HCT116 (cell line): ENCODE measurements around the gene MAX.

Experiments used
- ATF3 ChIP-seq: IDR thresholded peaks from 2 replicates; pipeline ENCODE4 v1.6.1; 2012
- CEBPB ChIP-seq: IDR thresholded peaks from 2 replicates; pipeline ENCODE4 v1.6.1; 2012; ENCODE audit warnings: low read depth
- CTCF ChIP-seq, 3 experiments: fragments of 200-600 bp in 1 of 3; sonication (generic) in 1 of 3; IDR thresholded peaks in 2 of 3; conservative IDR thresholded peaks in 1 of 3; 2 replicates each; pipeline ENCODE4 v1.5.1; 2012 to 2017; ENCODE audit warnings: low read depth in 2 of 3, low read length in 2 of 3, antibody characterized with exemption in 1 of 3, borderline replicate concordance in 1 of 3, control low read depth in 1 of 3, mild to moderate bottlenecking in 1 of 3, mixed read lengths in 1 of 3, mixed run types in 1 of 3, moderate library complexity in 1 of 3; ENCODE audit not compliant: insufficient read depth in 1 of 3
- ELF1 ChIP-seq: IDR thresholded peaks from 2 replicates; pipeline ENCODE4 v1.6.1; 2012; ENCODE audit warnings: low read depth, borderline replicate concordance
- EZH2 ChIP-seq: fragments of 200-600 bp; sonication (generic); IDR thresholded peaks from 2 replicates; pipeline ENCODE4 v1.6.1; 2017; ENCODE audit warnings: antibody characterized with exemption, mixed run types
- JUND ChIP-seq: IDR thresholded peaks from 2 replicates; pipeline ENCODE4 v1.6.1; 2012
- POLR2A ChIP-seq: IDR thresholded peaks from 2 replicates; pipeline ENCODE4 v1.7.0; 2011; ENCODE audit warnings: borderline replicate concordance; ENCODE audit not compliant: insufficient read depth, insufficient read length; ENCODE audit errors: extremely low read depth
- POLR2AphosphoS5 ChIP-seq: IDR thresholded peaks from 2 replicates; pipeline ENCODE4 v1.6.1; 2011; ENCODE audit warnings: mild to moderate bottlenecking, low read depth, low read length, moderate library complexity
- RAD21 ChIP-seq: IDR thresholded peaks from 2 replicates; pipeline ENCODE4 v1.6.1; 2012; ENCODE audit warnings: low read depth, mild to moderate bottlenecking
- SIN3A ChIP-seq: IDR thresholded peaks from 2 replicates; pipeline ENCODE4 v1.6.1; 2012; ENCODE audit warnings: low read depth
- ZFX ChIP-seq: fragments of 450-650 bp; IDR thresholded peaks from 2 replicates; pipeline ENCODE4 v1.6.1; 2017
- ZNF274 ChIP-seq: fragments of 200-500 bp; sonication (Bioruptor generic); IDR thresholded peaks from 2 replicates; pipeline ENCODE4 v1.6.1; 2014; ENCODE audit warnings: mild to moderate bottlenecking, low read depth, low read length, inconsistent platforms
- TF ChIP-seq, protein P1 (sequence below): IDR thresholded peaks from 2 replicates; pipeline ENCODE4 v1.6.1; 2012

- TF ChIP-seq CTCF (IDR thresholded peaks at IDR 0.05 in 2 of 3, conservative IDR thresholded peaks at IDR 0.05 in 1 of 3; ENCODE audit: borderline replicate concordance in 1 of 3, insufficient read depth in 1 of 3, low read depth in 2 of 3, low read length in 2 of 3), result no peak
- no peak for TF ChIP-seq EZH2
- no peak for TF ChIP-seq CEBPB
- TF ChIP-seq ZNF274, result no peak
- TF ChIP-seq POLR2A, result no peak
- TF ChIP-seq, protein P1, sequence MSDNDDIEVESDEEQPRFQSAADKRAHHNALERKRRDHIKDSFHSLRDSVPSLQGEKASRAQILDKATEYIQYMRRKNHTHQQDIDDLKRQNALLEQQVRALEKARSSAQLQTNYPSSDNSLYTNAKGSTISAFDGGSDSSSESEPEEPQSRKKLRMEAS, result no peak
- no peak for TF ChIP-seq JUND
- TF ChIP-seq POLR2AphosphoS5, result no peak
- TF ChIP-seq ELF1, result no peak
- TF ChIP-seq RAD21, result no peak
- TF ChIP-seq SIN3A, result no peak
- no peak for TF ChIP-seq ATF3
- no peak for TF ChIP-seq ZFX
Measured at GRCh38 chr14:65150898-65151608, 48.7 kb upstream of the MAX start.
